ENCODE results near the gene SRPX. TPM values are rescaled to one million over a fixed set of nuclear protein-coding genes. Genes with fewer than 3 reads are reported as not detected.

SRPX gene
- polyA plus RNA-seq (ENCODE audit: insufficient read length in 4 of 4) = 10 to 100 TPM; 11.7 to 92.1 (median 24.1) TPM

GRCh38 chrX:38220415-38221390 is at the start of gene SRPX:
TSS of gene SRPX (minus strand) at chrX:38220871. CDS start at chrX:38220792, 79 bp downstream.
- no peak for DNase-seq (ENCODE audit: low read depth in 4 of 4, low spot score in 3 of 4)

GRCh38 chrX:38268011-38268410 is 47.3 kb upstream of the SRPX start:
- no peak for DNase-seq (ENCODE audit: low read depth in 4 of 4, low spot score in 3 of 4)

GRCh38 chrX:38262715-38263620 is 42.3 kb upstream of the SRPX start:
- no peak for DNase-seq (ENCODE audit: low read depth in 4 of 4, low spot score in 3 of 4)

- no peak for DNase-seq (ENCODE audit: low read depth in 4 of 4, low spot score in 3 of 4)
Measured at GRCh38 chrX:38260231-38260630, 39.6 kb upstream of the SRPX start.

- no peak for DNase-seq (ENCODE audit: low read depth in 4 of 4, low spot score in 3 of 4)
Measured at GRCh38 chrX:38256019-38256418, 35.3 kb upstream of the SRPX start.

GRCh38 chrX:38249965-38250364 is 29.3 kb upstream of the SRPX start:
- DNase-seq (ENCODE audit: low read depth in 4 of 4, low spot score in 3 of 4) = no peak

- no peak for DNase-seq (ENCODE audit: low read depth in 4 of 4, low spot score in 3 of 4)
Measured at GRCh38 chrX:38247051-38247450, 26.4 kb upstream of the SRPX start.

- DNase-seq (ENCODE audit: low read depth in 4 of 4, low spot score in 3 of 4) = no peak
Measured at GRCh38 chrX:38240541-38240940, 19.9 kb upstream of the SRPX start.

- no peak for DNase-seq (ENCODE audit: low read depth in 4 of 4, low spot score in 3 of 4)
Measured at GRCh38 chrX:38236901-38237615, 16.4 kb upstream of the SRPX start.

- DNase-seq (ENCODE audit: low read depth in 4 of 4, low spot score in 3 of 4) = no peak
Measured at GRCh38 chrX:38233891-38234667, 13.4 kb upstream of the SRPX start.

GRCh38 chrX:38232079-38232686 is 11.5 kb upstream of the SRPX start:
- DNase-seq (ENCODE audit: low read depth in 4 of 4, low spot score in 3 of 4) = no peak

GRCh38 chrX:38225093-38225492 is 4.4 kb upstream of the SRPX start:
- no peak for DNase-seq (ENCODE audit: low read depth in 4 of 4, low spot score in 3 of 4)

GRCh38 chrX:38224160-38224559 is 3.5 kb upstream of the SRPX start:
- no peak for DNase-seq (ENCODE audit: low read depth in 4 of 4, low spot score in 3 of 4)

GRCh38 chrX:38221391-38221929 is 789 bp upstream of the SRPX start:
- DNase-seq (ENCODE audit: low read depth in 4 of 4, low spot score in 3 of 4) = no peak

GRCh38 chrX:38220024-38220414 is 652 bp downstream of the SRPX start:
- no peak for DNase-seq (ENCODE audit: low read depth in 4 of 4, low spot score in 3 of 4)

GRCh38 chrX:38216642-38217041 is 4.0 kb downstream of the SRPX start:
- DNase-seq (ENCODE audit: low read depth in 4 of 4, low spot score in 3 of 4) = no peak

- no peak for DNase-seq (ENCODE audit: low read depth in 4 of 4, low spot score in 3 of 4)
Measured at GRCh38 chrX:38214551-38215531, 5.8 kb downstream of the SRPX start.

- DNase-seq (ENCODE audit: low read depth in 4 of 4, low spot score in 3 of 4) = no peak
Measured at GRCh38 chrX:38214044-38214443, 6.6 kb downstream of the SRPX start.
